ENCODE measurements around the gene MED25. TPM values are rescaled to one million over a fixed set of nuclear protein-coding genes. Genes with fewer than 3 reads are reported as not detected.

Gene MED25
- total and polyA plus RNA-seq, 9 of the 15 experiments (the other 6 are each of a cell fraction or from before 2014, with no cell fraction given), result 4.1 to 93.9 (median 19.3) TPM

DNA sequence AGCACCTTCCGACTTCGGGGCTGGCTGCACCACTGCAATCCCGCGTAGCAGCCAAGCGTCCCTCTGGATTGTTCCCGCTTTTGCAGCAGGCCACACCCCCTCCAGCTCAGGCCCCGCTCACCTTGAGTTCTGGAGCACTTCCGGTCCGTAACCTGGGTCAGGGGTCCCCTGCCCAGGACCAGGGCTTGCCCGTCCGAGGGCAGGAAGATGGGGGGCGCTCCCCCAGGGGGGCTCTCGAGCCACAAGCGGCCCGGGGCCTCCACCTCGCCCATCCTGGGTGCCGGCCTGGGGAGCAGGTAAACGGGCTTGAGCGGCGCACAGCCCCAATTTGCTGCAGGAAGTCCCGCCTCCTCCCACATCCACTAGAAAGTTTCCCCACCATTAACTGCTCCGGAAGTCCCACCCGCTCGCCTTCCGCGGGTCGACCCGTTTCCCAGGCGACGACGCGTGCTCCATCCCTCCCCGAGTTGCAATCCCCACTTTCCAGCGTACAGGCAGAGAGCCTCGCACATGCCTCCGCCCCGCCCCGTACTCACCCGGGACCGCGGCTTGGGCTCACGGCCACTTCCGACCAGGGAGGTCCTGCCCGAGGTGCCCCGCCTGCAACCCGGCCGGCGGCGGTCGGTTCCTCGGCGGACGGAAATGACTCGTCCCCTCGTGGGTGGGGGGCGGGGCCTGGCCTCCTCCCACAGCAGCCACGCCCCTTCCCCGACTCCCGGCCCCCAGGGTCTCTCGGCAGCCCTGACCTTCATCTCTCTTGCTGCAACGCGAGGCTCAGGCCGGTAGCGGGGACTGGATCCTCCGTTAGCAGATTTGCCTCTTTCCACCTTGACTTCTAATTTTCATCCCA is 49.1 kb downstream of the MED25 start, which contains the start of gene PNKP (continued):
- peak; percentile 74; the same call in 1 of the 2 replicates for TF ChIP-seq NR2C2 (CRISPR knock-in tag; IDR thresholded peaks at IDR 0.05)
- peak; percentile 97 for TF ChIP-seq NR2C2 (tag; IDR thresholded peaks at IDR 0.05)
- peak; percentile 90 for TF ChIP-seq MTA1 (IDR thresholded peaks at IDR 0.05; ENCODE audit: borderline replicate concordance)
- TF ChIP-seq, protein P1, sequence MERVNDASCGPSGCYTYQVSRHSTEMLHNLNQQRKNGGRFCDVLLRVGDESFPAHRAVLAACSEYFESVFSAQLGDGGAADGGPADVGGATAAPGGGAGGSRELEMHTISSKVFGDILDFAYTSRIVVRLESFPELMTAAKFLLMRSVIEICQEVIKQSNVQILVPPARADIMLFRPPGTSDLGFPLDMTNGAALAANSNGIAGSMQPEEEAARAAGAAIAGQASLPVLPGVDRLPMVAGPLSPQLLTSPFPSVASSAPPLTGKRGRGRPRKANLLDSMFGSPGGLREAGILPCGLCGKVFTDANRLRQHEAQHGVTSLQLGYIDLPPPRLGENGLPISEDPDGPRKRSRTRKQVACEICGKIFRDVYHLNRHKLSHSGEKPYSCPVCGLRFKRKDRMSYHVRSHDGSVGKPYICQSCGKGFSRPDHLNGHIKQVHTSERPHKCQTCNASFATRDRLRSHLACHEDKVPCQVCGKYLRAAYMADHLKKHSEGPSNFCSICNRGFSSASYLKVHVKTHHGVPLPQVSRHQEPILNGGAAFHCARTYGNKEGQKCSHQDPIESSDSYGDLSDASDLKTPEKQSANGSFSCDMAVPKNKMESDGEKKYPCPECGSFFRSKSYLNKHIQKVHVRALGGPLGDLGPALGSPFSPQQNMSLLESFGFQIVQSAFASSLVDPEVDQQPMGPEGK (CRISPR knock-in tag; IDR thresholded peaks at IDR 0.05; ENCODE audit: borderline replicate concordance), result no peak
- TF ChIP-seq CC2D1A (IDR thresholded peaks at IDR 0.05), result no peak
- TF ChIP-seq RFX5 (IDR thresholded peaks at IDR 0.05; ENCODE audit: low read depth, low read length), result no peak
- TF ChIP-seq BRD9 (IDR thresholded peaks at IDR 0.05; ENCODE audit: low read depth, partially characterized antibody), result no peak
- peak; percentile 91; the same call in 1 of the 2 replicates for TF ChIP-seq ZEB2 (IDR thresholded peaks at IDR 0.05)
- TF ChIP-seq, protein P2, sequence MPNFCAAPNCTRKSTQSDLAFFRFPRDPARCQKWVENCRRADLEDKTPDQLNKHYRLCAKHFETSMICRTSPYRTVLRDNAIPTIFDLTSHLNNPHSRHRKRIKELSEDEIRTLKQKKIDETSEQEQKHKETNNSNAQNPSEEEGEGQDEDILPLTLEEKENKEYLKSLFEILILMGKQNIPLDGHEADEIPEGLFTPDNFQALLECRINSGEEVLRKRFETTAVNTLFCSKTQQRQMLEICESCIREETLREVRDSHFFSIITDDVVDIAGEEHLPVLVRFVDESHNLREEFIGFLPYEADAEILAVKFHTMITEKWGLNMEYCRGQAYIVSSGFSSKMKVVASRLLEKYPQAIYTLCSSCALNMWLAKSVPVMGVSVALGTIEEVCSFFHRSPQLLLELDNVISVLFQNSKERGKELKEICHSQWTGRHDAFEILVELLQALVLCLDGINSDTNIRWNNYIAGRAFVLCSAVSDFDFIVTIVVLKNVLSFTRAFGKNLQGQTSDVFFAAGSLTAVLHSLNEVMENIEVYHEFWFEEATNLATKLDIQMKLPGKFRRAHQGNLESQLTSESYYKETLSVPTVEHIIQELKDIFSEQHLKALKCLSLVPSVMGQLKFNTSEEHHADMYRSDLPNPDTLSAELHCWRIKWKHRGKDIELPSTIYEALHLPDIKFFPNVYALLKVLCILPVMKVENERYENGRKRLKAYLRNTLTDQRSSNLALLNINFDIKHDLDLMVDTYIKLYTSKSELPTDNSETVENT (CRISPR knock-in tag; IDR thresholded peaks at IDR 0.05), result no peak
- TF ChIP-seq, protein P3, sequence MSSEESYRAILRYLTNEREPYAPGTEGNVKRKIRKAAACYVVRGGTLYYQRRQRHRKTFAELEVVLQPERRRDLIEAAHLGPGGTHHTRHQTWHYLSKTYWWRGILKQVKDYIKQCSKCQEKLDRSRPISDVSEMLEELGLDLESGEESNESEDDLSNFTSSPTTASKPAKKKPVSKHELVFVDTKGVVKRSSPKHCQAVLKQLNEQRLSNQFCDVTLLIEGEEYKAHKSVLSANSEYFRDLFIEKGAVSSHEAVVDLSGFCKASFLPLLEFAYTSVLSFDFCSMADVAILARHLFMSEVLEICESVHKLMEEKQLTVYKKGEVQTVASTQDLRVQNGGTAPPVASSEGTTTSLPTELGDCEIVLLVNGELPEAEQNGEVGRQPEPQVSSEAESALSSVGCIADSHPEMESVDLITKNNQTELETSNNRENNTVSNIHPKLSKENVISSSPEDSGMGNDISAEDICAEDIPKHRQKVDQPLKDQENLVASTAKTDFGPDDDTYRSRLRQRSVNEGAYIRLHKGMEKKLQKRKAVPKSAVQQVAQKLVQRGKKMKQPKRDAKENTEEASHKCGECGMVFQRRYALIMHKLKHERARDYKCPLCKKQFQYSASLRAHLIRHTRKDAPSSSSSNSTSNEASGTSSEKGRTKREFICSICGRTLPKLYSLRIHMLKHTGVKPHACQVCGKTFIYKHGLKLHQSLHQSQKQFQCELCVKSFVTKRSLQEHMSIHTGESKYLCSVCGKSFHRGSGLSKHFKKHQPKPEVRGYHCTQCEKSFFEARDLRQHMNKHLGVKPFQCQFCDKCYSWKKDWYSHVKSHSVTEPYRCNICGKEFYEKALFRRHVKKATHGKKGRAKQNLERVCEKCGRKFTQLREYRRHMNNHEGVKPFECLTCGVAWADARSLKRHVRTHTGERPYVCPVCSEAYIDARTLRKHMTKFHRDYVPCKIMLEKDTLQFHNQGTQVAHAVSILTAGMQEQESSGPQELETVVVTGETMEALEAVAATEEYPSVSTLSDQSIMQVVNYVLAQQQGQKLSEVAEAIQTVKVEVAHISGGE (CRISPR knock-in tag; IDR thresholded peaks at IDR 0.05), result peak; percentile 53 to 97 (median 77); a peak in 4 of 6 replicates
- no peak for TF ChIP-seq MAFF (IDR thresholded peaks at IDR 0.05; ENCODE audit: low read length)
- no peak for TF ChIP-seq MYNN (IDR thresholded peaks at IDR 0.05)
- no peak for TF ChIP-seq MYNN (CRISPR knock-in tag; IDR thresholded peaks at IDR 0.05)
- no peak for TF ChIP-seq ZNF224 (CRISPR knock-in tag; IDR thresholded peaks at IDR 0.05)
- TF ChIP-seq, protein P4, sequence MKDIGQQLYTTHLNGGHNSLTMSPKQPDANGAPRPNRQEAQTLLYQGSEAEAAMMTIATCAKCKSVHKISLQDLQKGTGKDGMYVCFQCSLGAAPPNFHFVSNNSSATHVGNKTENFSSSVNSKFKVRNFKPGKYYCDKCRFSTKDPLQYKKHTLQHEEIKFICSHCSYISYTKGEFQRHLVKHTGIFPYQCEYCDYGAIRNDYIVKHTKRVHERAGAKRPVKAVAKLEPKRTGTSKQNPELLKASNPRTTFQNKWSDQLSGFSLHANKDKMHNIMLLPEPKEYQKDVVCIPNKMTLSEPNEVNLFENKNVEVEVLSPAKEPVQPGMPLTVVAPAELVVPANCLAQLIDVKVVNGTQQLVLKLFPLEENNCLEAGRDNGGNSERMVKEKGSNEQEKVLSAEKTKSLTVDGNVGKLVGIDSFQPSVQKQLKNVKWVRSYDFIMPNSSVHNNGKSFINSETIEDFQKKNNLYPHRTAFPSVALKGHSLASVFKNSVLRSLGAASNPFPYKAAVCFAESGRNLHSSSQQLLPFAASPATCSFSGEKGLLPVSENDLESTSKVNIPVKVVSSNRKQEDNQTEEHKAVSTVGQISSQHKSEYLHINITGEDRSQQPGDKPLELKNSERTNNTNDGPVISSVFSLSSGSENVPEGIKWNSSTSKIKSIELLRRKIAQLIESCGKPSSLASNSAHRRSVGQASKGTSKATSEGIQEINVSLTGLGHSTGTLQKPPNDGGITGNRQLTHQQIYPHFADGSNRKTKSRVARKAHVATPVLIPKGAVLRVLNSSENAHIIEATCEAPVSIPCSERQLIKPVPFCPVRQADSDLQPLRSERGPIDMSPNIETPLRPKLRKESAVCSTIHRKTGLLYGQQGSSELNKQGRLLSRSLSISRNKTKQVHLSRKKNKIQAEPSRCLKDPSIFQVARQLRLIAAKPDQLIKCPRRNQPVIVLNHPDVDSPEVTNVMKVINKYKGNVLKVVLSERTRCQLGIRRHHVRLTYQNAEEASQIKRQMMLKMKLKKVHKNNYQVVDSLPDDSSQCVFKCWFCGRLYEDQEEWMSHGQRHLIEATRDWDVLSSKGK (CRISPR knock-in tag; IDR thresholded peaks at IDR 0.05), result no peak
- TF ChIP-seq SMARCA4 (IDR thresholded peaks at IDR 0.05), result no peak
- TF ChIP-seq RBM34 (IDR thresholded peaks at IDR 0.05; ENCODE audit: borderline replicate concordance, insufficient read depth, low read length), result no peak

Measured in K562 (cell line).